HCT116 (cell line): Measurements from ENCODE around the gene HIF1A. TPM values are rescaled to one million over a fixed set of nuclear protein-coding genes. Genes with fewer than 3 reads are reported as not detected.

ENCODE experiments used
- ATAC-seq: fragments of 200-7000 bp; cut with Tn5 transposase; 2 replicates; pipeline ENCODE4 v1.9.1; 2020; ENCODE audit warnings: mild to moderate bottlenecking, moderate library complexity
- BruUV-seq: library from RNA; stranded (reverse); fragments of 400-500 nt; replicated peaks from 2 replicates; lab custom pipeline; 2021; lab: Mats Ljungman, UMichigan
- CTCF ChIA-PET: fragments of 300-600 bp; sonication (Branson Sonifier 250); formaldehyde crosslinking; loops from one replicate; lab custom pipeline; 2021; ENCODE audit warnings: antibody characterized with exemption; lab: Charles Lee
- POLR2A ChIA-PET: fragments of 300-600, 350-600 bp; sonication (Branson Sonifier 250); formaldehyde crosslinking; loops from one replicate; lab custom pipeline; 2021; ENCODE audit warnings: antibody characterized with exemption; lab: Charles Lee
- RAD21 ChIA-PET, 2 experiments: fragments of 300-600 bp; sonication (Branson Sonifier 250); formaldehyde crosslinking; loops; one replicate each; lab custom pipeline; 2023; ENCODE audit warnings: low total read pairs in 2 of 2; ENCODE audit not compliant: uncharacterized antibody in 2 of 2, unreplicated experiment in 2 of 2, low non-redundant PET in 1 of 2; lab: Charles Lee
- DNase-seq: peaks from one replicate; pipeline ENCODE4 v3.0.0-alpha.2; 2010; ENCODE audit warnings: low read depth, low spot score
- H2AFZ ChIP-seq: fragments of 200-600 bp; shearing (Covaris generic), sonication (generic); 2 replicates; pipeline ENCODE4 v1.6.1; 2017; ENCODE audit warnings: low read depth, mixed run types, mixed read lengths, antibody characterized with exemption, low read length; ENCODE audit not compliant: poor library complexity, severe bottlenecking
- H3K27ac ChIP-seq: 2 replicates; pipeline ENCODE4 v1.5.1; 2012; ENCODE audit warnings: low read depth, low read length
- H3K27me3 ChIP-seq: fragments of 200-600 bp; sonication (generic); 2 replicates; pipeline ENCODE4 v1.6.1; 2016; ENCODE audit warnings: mixed run types, low read length, mixed read lengths; ENCODE audit not compliant: insufficient read depth
- H3K36me3 ChIP-seq, 2 experiments: fragments of 200-500 bp in 1 of 2; fragments of 200-600 bp in 1 of 2; sonication (Bioruptor generic) in 1 of 2; sonication (generic) in 1 of 2; 2 replicates each; pipeline versions ENCODE4 v1.5.1 to v1.6.1; 2014 to 2016; ENCODE audit warnings: low read length in 2 of 2, inconsistent platforms in 1 of 2, mixed read lengths in 1 of 2, mixed run types in 1 of 2; ENCODE audit not compliant: insufficient read depth in 2 of 2, control insufficient read depth in 1 of 2
- H3K4me1 ChIP-seq, 2 experiments: fragments of 200-600 bp in 1 of 2; sonication (generic) in 1 of 2; 2 replicates each; pipeline versions ENCODE4 v1.5.1 to v1.6.1; 2012 to 2017; ENCODE audit warnings: low read length in 2 of 2, inconsistent platforms in 1 of 2, mild to moderate bottlenecking in 1 of 2, mixed read lengths in 1 of 2, mixed run types in 1 of 2, moderate library complexity in 1 of 2; ENCODE audit not compliant: insufficient read depth in 2 of 2, control insufficient read depth in 1 of 2
- H3K4me2 ChIP-seq: fragments of 200-600 bp; sonication (generic); 2 replicates; pipeline ENCODE4 v1.6.1; 2017; ENCODE audit warnings: mixed run types, low read length, mixed read lengths
- H3K4me3 ChIP-seq, 2 experiments: fragments of 200-600 bp in 1 of 2; sonication (generic) in 1 of 2; replicated peaks in 1 of 2; 2 replicates each; pipeline ENCODE4 v1.5.1; 2011 to 2016; ENCODE audit warnings: low read length in 2 of 2, control low read depth in 1 of 2, low read depth in 1 of 2, mild to moderate bottlenecking in 1 of 2, mixed read lengths in 1 of 2, mixed run types in 1 of 2
- H3K79me2 ChIP-seq: fragments of 200-600 bp; sonication (generic); 2 replicates; pipeline ENCODE4 v1.6.1; 2017; ENCODE audit warnings: mild to moderate bottlenecking, mixed run types, low read length, moderate library complexity, mixed read lengths; ENCODE audit not compliant: insufficient read depth
- H3K9ac ChIP-seq: fragments of 200-600 bp; sonication (generic); 2 replicates; pipeline ENCODE4 v1.6.1; 2016; ENCODE audit warnings: low read length, mixed read lengths
- H3K9me2 ChIP-seq: fragments of 200-600 bp; sonication (generic), shearing (Covaris generic); 2 replicates; pipeline ENCODE4 v1.6.1; 2017; ENCODE audit warnings: mixed run types, mild to moderate bottlenecking, moderate library complexity; ENCODE audit not compliant: insufficient read depth
- H3K9me3 ChIP-seq, 2 experiments: fragments of 200-500 bp in 1 of 2; fragments of 200-600 bp in 1 of 2; sonication (Bioruptor generic) in 1 of 2; sonication (generic) in 1 of 2; 2 replicates each; pipeline ENCODE4 v1.6.1; 2014 to 2017; ENCODE audit warnings: low read length in 2 of 2, mixed read lengths in 2 of 2, inconsistent platforms in 1 of 2, low read depth in 1 of 2, mild to moderate bottlenecking in 1 of 2, mixed run types in 1 of 2, moderate library complexity in 1 of 2; ENCODE audit not compliant: control insufficient read depth in 1 of 2, insufficient read depth in 1 of 2
- H4K20me1 ChIP-seq: fragments of 200-600 bp; sonication (generic), shearing (Covaris generic); 2 replicates; pipeline ENCODE4 v1.6.1; 2017; ENCODE audit warnings: mixed run types, mild to moderate bottlenecking, moderate library complexity; ENCODE audit not compliant: insufficient read depth
- CBX3 ChIP-seq: IDR thresholded peaks from 2 replicates; pipeline ENCODE4 v1.6.1; 2012; ENCODE audit warnings: low read depth
- CEBPB ChIP-seq: IDR thresholded peaks from 2 replicates; pipeline ENCODE4 v1.6.1; 2012; ENCODE audit warnings: low read depth
- EGR1 ChIP-seq: IDR thresholded peaks from 2 replicates; pipeline ENCODE4 v1.6.1; 2012; ENCODE audit warnings: low read depth
- ELF1 ChIP-seq: IDR thresholded peaks from 2 replicates; pipeline ENCODE4 v1.6.1; 2012; ENCODE audit warnings: low read depth, borderline replicate concordance
- POLR2AphosphoS5 ChIP-seq: IDR thresholded peaks from 2 replicates; pipeline ENCODE4 v1.6.1; 2011; ENCODE audit warnings: mild to moderate bottlenecking, low read depth, low read length, moderate library complexity
- RAD21 ChIP-seq: IDR thresholded peaks from 2 replicates; pipeline ENCODE4 v1.6.1; 2012; ENCODE audit warnings: low read depth, mild to moderate bottlenecking
- YY1 ChIP-seq: IDR thresholded peaks from 2 replicates; pipeline ENCODE4 v1.6.1; 2011; ENCODE audit warnings: low read length, low read depth, moderate library complexity, mild to moderate bottlenecking; ENCODE audit not compliant: insufficient replicate concordance; ENCODE audit errors: extremely low read depth
- ZNF274 ChIP-seq: fragments of 200-500 bp; sonication (Bioruptor generic); IDR thresholded peaks from 2 replicates; pipeline ENCODE4 v1.6.1; 2014; ENCODE audit warnings: mild to moderate bottlenecking, low read depth, low read length, inconsistent platforms
- intact Hi-C: fragments of 100-400 bp; cut with micrococcal nuclease; formaldehyde crosslinking; loops from 2 replicates; pipeline ENCODE4 v1.10.0; 2022
- total RNA-seq: library from RNA; stranded (reverse); gene quantifications from one replicate; pipeline ENCODE4 v1.2.1, GENCODE V29; 2021; ENCODE audit not compliant: unreplicated experiment

The HIF1A gene
- total RNA-seq, 1 experiment from 2014 or later = 113 TPM

DNA sequence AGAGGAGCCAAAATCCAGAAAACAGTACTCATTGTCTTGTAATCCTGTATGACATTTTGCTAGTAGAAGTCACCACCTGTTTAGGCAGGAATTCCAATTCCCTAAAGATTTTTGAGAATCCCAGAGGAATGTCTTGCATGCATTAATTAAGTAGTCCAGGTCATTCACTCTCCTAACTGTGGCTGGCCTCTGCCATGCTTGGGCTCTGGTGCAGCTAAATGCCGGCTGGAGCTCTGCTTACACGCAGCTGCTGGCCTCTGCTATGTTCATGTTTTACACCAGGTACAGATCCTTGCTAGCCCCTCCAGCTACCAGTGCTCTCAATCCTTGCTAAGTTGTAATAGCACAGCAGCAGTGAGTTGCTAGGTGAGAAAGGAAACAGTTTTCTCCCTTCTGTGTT is 16.3 kb upstream of the HIF1A start:
- H3K4me3 ChIP-seq = no peak overlapping the region
- ChIA-PET RAD21 (interaction anchor here in 1 of 2 experiments (0.6 kb wide), 1 partner anchor 51 kb away, joined by 3 read pairs; no protein-coding TSS in a partner anchor), POLR2A (interaction anchor here (1.8 kb wide), 1 partner anchor 17 kb away, joined by 5 read pairs; the partner anchor contains the start of gene HIF1A), CTCF (no interaction called here)
- TF ChIP-seq ZNF274 (no peak), YY1 (no peak), CBX3 (no peak), RAD21 (no peak), CEBPB (no peak), ELF1 (no peak), EGR1 (no peak)
- DNase-seq = no peak
- no peak overlapping the region for H3K27ac ChIP-seq
- intact Hi-C loops = no loop called here
- H4K20me1 ChIP-seq = no peaks in the 10 kb centered on the region
- no peaks in the 10 kb centered on the region for H3K4me1 ChIP-seq
- BruUV-seq = no TSS peak
- H3K27me3 ChIP-seq = no peaks in the 10 kb centered on the region
- H3K36me3 ChIP-seq = no peaks in the 10 kb centered on the region
- no peaks in the 10 kb centered on the region for H3K9me2 ChIP-seq
- no peak overlapping the region for H2AFZ ChIP-seq
- no peaks in the 10 kb centered on the region for H3K9me3 ChIP-seq
- no peak overlapping the region for H3K4me2 ChIP-seq
- no peak for ATAC-seq
- no peak overlapping the region for H3K9ac ChIP-seq
- no peaks in the 10 kb centered on the region for H3K79me2 ChIP-seq

- intact Hi-C loops = no loop called here
- Histone ChIP-seq H2AFZ (no peak overlapping the region), H3K36me3 (no peaks in the 10 kb centered on the region)
- no TSS peak for BruUV-seq
- TF ChIP-seq POLR2AphosphoS5 = no peak
- TF ChIP-seq, all 23 proteins: peak for 0
- DNase-seq = no peak
- Histone ChIP-seq H3K27me3 (no peaks in the 10 kb centered on the region), H3K27ac (no peak overlapping the region), H3K4me3 (no peak overlapping the region), H3K9ac (no peak overlapping the region), H3K4me2 (no peak overlapping the region), H3K79me2 (no peaks in the 10 kb centered on the region), H3K9me2 (no peaks in the 10 kb centered on the region), H3K9me3 (no peaks in the 10 kb centered on the region), H4K20me1 (no peaks in the 10 kb centered on the region), H3K4me1 (no peaks in the 10 kb centered on the region)
- POLR2A ChIA-PET = interaction anchor here (1.7 kb wide), 1 partner anchor 14 kb away, joined by 6 read pairs; the partner anchor contains the start of gene HIF1A
- RAD21 ChIA-PET = no interaction called here
- CTCF ChIA-PET = no interaction called here
- no peak for ATAC-seq
Measured at GRCh38 chr14:61681413-61681812, 13.9 kb upstream of the HIF1A start.
